H9 (cell line): Measurements from ENCODE around the gene FATE1. TPM values are rescaled to one million over a fixed set of nuclear protein-coding genes. Genes with fewer than 3 reads are reported as not detected.

ENCODE experiments used
- DNase-seq: peaks from one replicate; pipeline ENCODE4 v3.0.0-alpha.2; 2017
- H2AFZ ChIP-seq: one replicate; pipeline ENCODE4 v1.6.1; 2013; ENCODE audit warnings: mild to moderate bottlenecking, low read length, control low read depth, moderate library complexity
- H2AK5ac ChIP-seq: 2 replicates; pipeline ENCODE4 v1.6.1; 2013; ENCODE audit warnings: low read length, control low read depth, mixed read lengths; ENCODE audit not compliant: insufficient read length
- H2BK120ac ChIP-seq: one replicate; pipeline ENCODE4 v1.6.1; 2013; ENCODE audit warnings: low read depth, mild to moderate bottlenecking, low read length, control low read depth, inconsistent platforms; ENCODE audit not compliant: poor library complexity, severe bottlenecking
- H2BK12ac ChIP-seq: 2 replicates; pipeline ENCODE4 v1.6.1; 2013; ENCODE audit warnings: low read length, control low read depth, mixed read lengths, low read depth; ENCODE audit not compliant: insufficient read length
- H2BK15ac ChIP-seq: 2 replicates; pipeline ENCODE4 v1.6.1; 2013; ENCODE audit warnings: low read depth, low read length, control low read depth
- H2BK20ac ChIP-seq: one replicate; pipeline ENCODE4 v1.6.1; 2013; ENCODE audit warnings: low read depth, mild to moderate bottlenecking, low read length, control low read depth, inconsistent platforms; ENCODE audit not compliant: poor library complexity, severe bottlenecking
- H2BK5ac ChIP-seq: 2 replicates; pipeline ENCODE4 v1.6.1; 2013; ENCODE audit warnings: low read length, control low read depth, mixed read lengths; ENCODE audit not compliant: insufficient read length
- H3K14ac ChIP-seq: 2 replicates; pipeline ENCODE4 v1.6.1; 2013; ENCODE audit warnings: low read length, control low read depth; ENCODE audit not compliant: insufficient read depth
- H3K18ac ChIP-seq: 2 replicates; pipeline ENCODE4 v1.6.1; 2013; ENCODE audit warnings: low read depth, mild to moderate bottlenecking, mixed read lengths, low read length, control low read depth; ENCODE audit not compliant: insufficient read length
- H3K23ac ChIP-seq: 2 replicates; pipeline ENCODE4 v1.6.1; 2013; ENCODE audit warnings: low read length, control low read depth, mixed read lengths, low read depth; ENCODE audit not compliant: insufficient read length
- H3K23me2 ChIP-seq: 2 replicates; pipeline ENCODE4 v1.6.1; 2013; ENCODE audit warnings: low read depth, mild to moderate bottlenecking, mixed read lengths, low read length, control low read depth; ENCODE audit not compliant: insufficient read length, poor library complexity, severe bottlenecking
- H3K27ac ChIP-seq: 2 replicates; pipeline ENCODE4 v1.5.1; 2013; ENCODE audit warnings: low read length, control low read depth, mixed read lengths, low read depth; ENCODE audit not compliant: insufficient read length
- H3K27me3 ChIP-seq: 2 replicates; pipeline ENCODE4 v1.6.1; 2013; ENCODE audit warnings: low read length, control low read depth, inconsistent platforms; ENCODE audit not compliant: insufficient read depth
- H3K4ac ChIP-seq: 2 replicates; pipeline ENCODE4 v1.6.1; 2013; ENCODE audit warnings: low read depth, mild to moderate bottlenecking, control low read depth, inconsistent platforms, low read length, moderate library complexity
- H3K4me1 ChIP-seq: 2 replicates; pipeline ENCODE4 v1.6.1; 2013; ENCODE audit warnings: low read length, control low read depth, inconsistent platforms; ENCODE audit not compliant: insufficient read depth
- H3K4me2 ChIP-seq: 2 replicates; pipeline ENCODE4 v1.6.1; 2013; ENCODE audit warnings: low read length, control low read depth, mixed read lengths; ENCODE audit not compliant: insufficient read length, insufficient read depth
- H3K56ac ChIP-seq: 2 replicates; pipeline ENCODE4 v1.6.1; 2013; ENCODE audit warnings: low read depth, mild to moderate bottlenecking, mixed read lengths, low read length, control low read depth; ENCODE audit not compliant: insufficient read length
- H3K79me1 ChIP-seq: 2 replicates; pipeline ENCODE4 v1.6.1; 2013; ENCODE audit warnings: low read depth, mild to moderate bottlenecking, moderate library complexity, low read length, control low read depth, inconsistent platforms; ENCODE audit not compliant: insufficient read depth, poor library complexity, severe bottlenecking
- H3K79me2 ChIP-seq: 2 replicates; pipeline ENCODE4 v1.6.1; 2013; ENCODE audit warnings: low read length, control low read depth, inconsistent platforms; ENCODE audit not compliant: insufficient read depth
- H3K9ac ChIP-seq: 2 replicates; pipeline ENCODE4 v1.6.1; 2013; ENCODE audit warnings: low read length, control low read depth, mixed read lengths; ENCODE audit not compliant: insufficient read length; ENCODE audit errors: extremely low read depth
- H3K9me3 ChIP-seq: one replicate; pipeline ENCODE4 v1.6.1; 2013; ENCODE audit warnings: low read depth, low read length, inconsistent platforms; ENCODE audit not compliant: control insufficient read depth
- H3T11ph ChIP-seq: one replicate; pipeline ENCODE4 v1.6.1; 2013; ENCODE audit warnings: mild to moderate bottlenecking, low read length, control low read depth, inconsistent platforms
- H4K20me1 ChIP-seq: one replicate; pipeline ENCODE4 v1.6.1; 2013; ENCODE audit not compliant: control insufficient read depth, insufficient read length, insufficient read depth
- H4K5ac ChIP-seq: 2 replicates; pipeline ENCODE4 v1.6.1; 2013; ENCODE audit warnings: low read depth, mild to moderate bottlenecking, mixed read lengths, low read length, control low read depth; ENCODE audit not compliant: insufficient read length
- H4K8ac ChIP-seq: replicated peaks from 2 replicates; pipeline ENCODE4 v1.6.1; 2013; ENCODE audit warnings: low read length, control low read depth, mixed read lengths, low read depth; ENCODE audit not compliant: insufficient read length
- H4K91ac ChIP-seq: 2 replicates; pipeline ENCODE4 v1.6.1; 2013; ENCODE audit warnings: low read depth, mild to moderate bottlenecking, moderate library complexity, mixed read lengths, low read length, control low read depth; ENCODE audit not compliant: insufficient read length
- H3K27ac Mint-ChIP-seq, 3 experiments: 2 replicates in 2 of 3; 3 replicates in 1 of 3; pipeline ENCODE4 v1.8.0; 2020 to 2021; ENCODE audit warnings: mixed read lengths in 3 of 3, mild to moderate bottlenecking in 1 of 3, moderate library complexity in 1 of 3
- H3K27me3 Mint-ChIP-seq: 2 replicates; pipeline ENCODE4 v1.8.0; 2021; ENCODE audit warnings: low read depth, mild to moderate bottlenecking, moderate library complexity, mixed read lengths
- H3K36me3 Mint-ChIP-seq, 3 experiments: 2 replicates in 2 of 3; 3 replicates in 1 of 3; pipeline ENCODE4 v1.8.0; 2020 to 2021; ENCODE audit warnings: low read depth in 3 of 3, mixed read lengths in 3 of 3; ENCODE audit not compliant: insufficient read depth in 1 of 3
- H3K4me1 Mint-ChIP-seq, 2 experiments: 2 replicates each; pipeline ENCODE4 v1.8.0; 2020; ENCODE audit warnings: mixed read lengths in 2 of 2
- H3K4me3 Mint-ChIP-seq, 2 experiments: 2 replicates in 1 of 2; 3 replicates in 1 of 2; pipeline ENCODE4 v1.8.0; 2020 to 2021; ENCODE audit warnings: mild to moderate bottlenecking in 2 of 2, mixed read lengths in 2 of 2, moderate library complexity in 1 of 2
- H3K9me3 Mint-ChIP-seq, 2 experiments: 2 replicates in 1 of 2; 3 replicates in 1 of 2; pipeline ENCODE4 v1.8.0; 2020; ENCODE audit warnings: mild to moderate bottlenecking in 2 of 2, mixed read lengths in 2 of 2, moderate library complexity in 1 of 2
- CTCF ChIP-seq: fragments of 200-600 bp; sonication (generic); conservative IDR thresholded peaks from 3 replicates; pipeline ENCODE4 v1.8.0; 2021; ENCODE audit warnings: antibody characterized with exemption, mild to moderate bottlenecking
- WGBS: extraction: QIAGEN DNeasy Blood & Tissue Kit; methylation state at CpG from one replicate; pipeline ENCODE4 v1.1.7; 2013; ENCODE audit warnings: missing lambda C conversion rate, low lambda C conversion rate, mixed read lengths; ENCODE audit not compliant: insufficient read length; ENCODE audit errors: extremely low coverage; 5-methylcytosine and 5-hydroxymethylcytosine counted together
- total RNA-seq: library from RNA; stranded (reverse); gene quantifications from 2 replicates; pipeline ENCODE4 v1.2.1, GENCODE V29; 2021

The FATE1 gene
- total RNA-seq, 1 experiment from 2014 or later, result not detected

GRCh38 chrX:151711154-151711553 lies 4.7 kb upstream of the FATE1 start:
- Histone ChIP-seq H3K27me3 (no peaks in the 10 kb centered on the region), H3K79me1 (no peaks in the 10 kb centered on the region), H2BK15ac (no peak overlapping the region), H4K5ac (no peak overlapping the region), H2BK120ac (no peak overlapping the region), H2BK12ac (no peak overlapping the region), H4K91ac (no peak overlapping the region), H3K56ac (no peak overlapping the region), H2BK5ac (no peak overlapping the region), H3T11ph (no peak overlapping the region), H3K4me2 (no peak overlapping the region), H3K27ac (no peak overlapping the region), H2BK20ac (no peak overlapping the region), H3K23ac (no peak overlapping the region), H3K4ac (no peak overlapping the region), H3K9me3 (peaks cover 56% of the 10 kb centered on the region), H3K23me2 (no peaks in the 10 kb centered on the region), H3K79me2 (no peaks in the 10 kb centered on the region), H3K4me1 (no peaks in the 10 kb centered on the region; the same call in 1 of the 2 replicates), H4K20me1 (no peaks in the 10 kb centered on the region), H2AFZ (no peak overlapping the region), H3K14ac (no peak overlapping the region; the same call in 1 of the 2 replicates), H3K9ac (no peak overlapping the region), H3K18ac (no peak overlapping the region), H4K8ac (no peak overlapping the region), H2AK5ac (no peak overlapping the region)
- H3K9me3 Mint-ChIP-seq, result peaks cover 36 to 50% of the 10 kb centered on the region in 2 experiments
- DNase-seq, result no peak
- no peak overlapping the region; a peak in 1 of 7 replicates for H3K27ac Mint-ChIP-seq
- H3K4me1 Mint-ChIP-seq, result peaks cover 13 to 19% of the 10 kb centered on the region in 2 experiments
- no CpG with 5 or more reads among the region's 5 CpGs for WGBS
- no peak overlapping the region for H3K4me3 Mint-ChIP-seq
- peaks cover 0 to 2% (median 0%) of the 10 kb centered on the region in 3 experiments; a peak in 3 of 7 replicates for H3K36me3 Mint-ChIP-seq
- no peak for TF ChIP-seq CTCF
- H3K27me3 Mint-ChIP-seq, result peaks cover 10% of the 10 kb centered on the region
